A549 (cell line): ENCODE measurements around the gene PRTN3. TPM values are rescaled to one million over a fixed set of nuclear protein-coding genes. Genes with fewer than 3 reads are reported as not detected.
A peak's percentile ranks its signal among the peaks of the same experiment; 100 is the strongest.

ENCODE experiments used
- ATAC-seq, 2 experiments: fragments of 200-7000 bp in 1 of 2; fragments of >200 bp in 1 of 2; cut with Nextera tagmentation in 1 of 2; cut with Tn5 transposase in 1 of 2; 3 replicates each; pipeline versions ENCODE4 v1.8.0 to v1.9.1; 2018 to 2020; ENCODE audit warnings: mild to moderate bottlenecking in 1 of 2, moderate library complexity in 1 of 2
- CTCF ChIA-PET: fragments of 300-600 bp; sonication (Branson Sonifier 250); formaldehyde crosslinking; extraction: SDS; loops from one replicate; lab custom pipeline; 2021; ENCODE audit warnings: antibody characterized with exemption, inconsistent platforms; lab: Yijun Ruan, JAX
- POLR2A ChIA-PET: fragments of 350-600 bp; formaldehyde crosslinking; extraction: SDS; loops from one replicate; lab custom pipeline; 2021; ENCODE audit warnings: antibody characterized with exemption, inconsistent platforms; lab: Yijun Ruan, JAX
- DNase-seq, 2 experiments: peaks; one replicate each; pipeline versions ENCODE4 v3.0.0 to v3.0.0-alpha.2; 2011 to 2016; ENCODE audit warnings: low read depth in 1 of 2, low spot score in 1 of 2
- FAIRE-seq: peaks from 2 replicates; lab custom pipeline; 2011; peaks lifted over from hg19 to GRCh38; lab: Jason Lieb, UNC
- H3K27ac ChIP-seq, 2 experiments: fragments of >200 bp; sonication (Bioruptor Twin); formaldehyde crosslinking; 3 replicates each; pipeline ENCODE4 v1.5.1; 2016 to 2017
- H3K4me1 ChIP-seq: fragments of >200 bp; sonication (Bioruptor Twin); formaldehyde crosslinking; 3 replicates; pipeline ENCODE4 v1.6.1; 2016
- H3K4me2 ChIP-seq: fragments of >200 bp; sonication (Bioruptor Twin); formaldehyde crosslinking; 3 replicates; pipeline ENCODE4 v1.6.1; 2016
- H3K4me3 ChIP-seq: fragments of >200 bp; sonication (Bioruptor Twin); formaldehyde crosslinking; 3 replicates; pipeline ENCODE4 v1.5.1; 2016
- H3K9me3 ChIP-seq: fragments of >200 bp; sonication (Bioruptor Twin); formaldehyde crosslinking; 3 replicates; pipeline ENCODE4 v1.6.1; 2016
- CHD4 ChIP-seq: fragments of 200-600 bp; sonication (generic); IDR thresholded peaks from 2 replicates; pipeline ENCODE4 v1.6.1; 2016; ENCODE audit warnings: antibody characterized with exemption, mild to moderate bottlenecking, borderline replicate concordance
- FOSL2 ChIP-seq, 2 experiments: fragments of 450-650 bp in 1 of 2; fragments of >200 bp in 1 of 2; sonication (Bioruptor Twin) in 1 of 2; formaldehyde crosslinking; IDR thresholded peaks; 2 replicates each; pipeline versions ENCODE4 v1.5.0 to v1.6.1; 2016 to 2020; ENCODE audit warnings: mild to moderate bottlenecking in 1 of 2, moderate library complexity in 1 of 2
- GATA3 ChIP-seq: IDR thresholded peaks from 2 replicates; pipeline ENCODE4 v1.6.1; 2012; ENCODE audit warnings: borderline replicate concordance
- KDM5A ChIP-seq: fragments of 200-600 bp; sonication (generic); IDR thresholded peaks from 2 replicates; pipeline ENCODE4 v1.6.1; 2016; ENCODE audit warnings: antibody characterized with exemption, mild to moderate bottlenecking
- POLR2AphosphoS2 ChIP-seq: conservative IDR thresholded peaks from 2 replicates; pipeline ENCODE4 v1.6.1; 2012; ENCODE audit warnings: low read length, improper control_type of control experiment, inconsistent platforms
- RAD21 ChIP-seq, 2 experiments: fragments of >200 bp in 1 of 2; sonication (Bioruptor Twin) in 1 of 2; formaldehyde crosslinking in 1 of 2; IDR thresholded peaks in 1 of 2; conservative IDR thresholded peaks in 1 of 2; 2 replicates in 1 of 2; 3 replicates in 1 of 2; pipeline ENCODE4 v1.6.1; 2012 to 2018; ENCODE audit warnings: inconsistent platforms in 1 of 2
- SMC3 ChIP-seq: fragments of >200 bp; sonication (Bioruptor Twin); formaldehyde crosslinking; IDR thresholded peaks from 3 replicates; pipeline ENCODE4 v1.6.1; 2018; ENCODE audit warnings: inconsistent platforms
- WGBS: methylation state at CpG from one replicate; pipeline ENCODE4 v1.1.6; 2017; ENCODE audit errors: missing lambda C conversion rate; 5-methylcytosine and 5-hydroxymethylcytosine counted together
- polyA plus RNA-seq, 4 experiments: library from polyadenylated mRNA; depleted of rRNA in 3 of 4; stranded (reverse); fragments of >200 nt; fragmentation: RNase III in 1 of 4; extraction: RNeasy Plus Mini Kit Qiagen cat#74134 plus additional on column Dnase treatment in 1 of 4; gene quantifications; 2 replicates in 3 of 4; 3 replicates in 1 of 4; pipeline ENCODE4 v1.2.3, GENCODE V29; 2011 to 2017
- TF ChIP-seq, protein P1 (sequence below): IDR thresholded peaks from 2 replicates; pipeline ENCODE4 v1.6.1; 2012
- TF ChIP-seq, protein P2 (sequence below): fragments of 450-650 bp; IDR thresholded peaks from 2 replicates; pipeline ENCODE4 v1.6.1; 2014; ENCODE audit warnings: antibody characterized with exemption
- TF ChIP-seq, protein P3 (sequence below): IDR thresholded peaks from 2 replicates; pipeline ENCODE4 v1.6.1; 2012
- TF ChIP-seq, protein P4 (sequence below): fragments of >200 bp; sonication (Bioruptor Twin); formaldehyde crosslinking; IDR thresholded peaks from 3 replicates; pipeline ENCODE4 v1.5.1; 2016
- TF ChIP-seq, protein P5 (sequence below): fragments of 250-450 bp; sonication (Bioruptor Pico); IDR thresholded peaks from 2 replicates; pipeline ENCODE4 v1.5.0; 2020; ENCODE audit warnings: low read depth, mild to moderate bottlenecking, moderate library complexity
- TF ChIP-seq, protein P6 (sequence below): fragments of 200-600 bp; sonication (generic); IDR thresholded peaks from 2 replicates; pipeline ENCODE4 v1.6.1; 2016; ENCODE audit warnings: antibody characterized with exemption, mild to moderate bottlenecking, moderate library complexity

The PRTN3 gene
- polyA plus RNA-seq, 2 of the 4 experiments (the other 2 are of a cell fraction): 0.21 to 0.39 TPM

DNA sequence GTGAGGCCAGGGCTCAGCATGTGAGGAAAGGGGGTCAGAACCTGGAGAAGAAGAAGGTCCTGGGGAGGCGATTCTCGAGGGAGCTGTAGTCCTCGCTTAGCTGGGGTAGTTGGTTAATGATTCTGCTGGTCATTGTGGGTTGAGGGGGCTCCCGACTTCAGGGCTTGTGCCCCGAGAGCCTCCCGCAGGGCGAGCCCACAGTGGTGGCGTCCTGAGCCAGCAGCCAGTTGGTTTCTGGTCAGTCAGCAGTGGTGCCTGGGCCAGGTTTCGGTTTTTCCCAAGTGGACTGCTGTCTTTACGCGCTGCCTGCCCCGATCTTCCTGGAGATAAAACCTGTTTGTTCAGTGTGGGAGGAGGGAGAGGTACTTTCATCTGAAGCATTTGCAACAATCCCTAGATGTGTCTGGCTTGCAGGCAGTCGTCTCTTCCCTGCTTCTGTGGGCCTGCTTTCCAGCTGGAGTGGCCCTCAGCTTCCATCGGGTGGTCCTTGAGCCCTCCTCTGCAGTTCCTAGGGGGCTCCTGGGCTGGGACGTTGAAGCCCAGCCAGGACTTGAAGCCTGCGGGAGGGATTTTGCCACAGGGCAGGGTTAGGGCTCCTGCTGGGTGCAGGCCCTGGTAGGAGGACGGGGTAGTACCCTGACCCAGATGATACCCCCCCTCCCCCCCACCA, 40.3 kb upstream of the PRTN3 start:
- peak overlapping the region; percentile 100; a peak in 5 of 6 replicates for H3K27ac ChIP-seq
- FAIRE-seq (no peak), ATAC-seq (no peak), DNase-seq (no peak)
- H3K9me3 ChIP-seq: no peaks in the 10 kb centered on the region
- ChIA-PET POLR2A (no interaction called here), CTCF (no interaction called here)
- H3K4me2 ChIP-seq: peak overlapping the region; percentile 86
- H3K4me1 ChIP-seq: peaks cover 50% of the 10 kb centered on the region
- peak overlapping the region; percentile 100 for H3K4me3 ChIP-seq
- TF ChIP-seq GATA3: no peak
- no peak for TF ChIP-seq FOSL2 (IDR thresholded peaks at IDR 0.05)
- TF ChIP-seq FOSL2 (CRISPR knock-in tag; IDR thresholded peaks at IDR 0.05): no peak
- TF ChIP-seq SMC3: no peak
- no peak for TF ChIP-seq KDM5A
- TF ChIP-seq, protein P1, sequence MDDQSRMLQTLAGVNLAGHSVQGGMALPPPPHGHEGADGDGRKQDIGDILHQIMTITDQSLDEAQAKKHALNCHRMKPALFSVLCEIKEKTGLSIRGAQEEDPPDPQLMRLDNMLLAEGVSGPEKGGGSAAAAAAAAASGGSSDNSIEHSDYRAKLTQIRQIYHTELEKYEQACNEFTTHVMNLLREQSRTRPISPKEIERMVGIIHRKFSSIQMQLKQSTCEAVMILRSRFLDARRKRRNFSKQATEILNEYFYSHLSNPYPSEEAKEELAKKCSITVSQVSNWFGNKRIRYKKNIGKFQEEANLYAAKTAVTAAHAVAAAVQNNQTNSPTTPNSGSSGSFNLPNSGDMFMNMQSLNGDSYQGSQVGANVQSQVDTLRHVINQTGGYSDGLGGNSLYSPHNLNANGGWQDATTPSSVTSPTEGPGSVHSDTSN: no peak
- TF ChIP-seq, protein P2, sequence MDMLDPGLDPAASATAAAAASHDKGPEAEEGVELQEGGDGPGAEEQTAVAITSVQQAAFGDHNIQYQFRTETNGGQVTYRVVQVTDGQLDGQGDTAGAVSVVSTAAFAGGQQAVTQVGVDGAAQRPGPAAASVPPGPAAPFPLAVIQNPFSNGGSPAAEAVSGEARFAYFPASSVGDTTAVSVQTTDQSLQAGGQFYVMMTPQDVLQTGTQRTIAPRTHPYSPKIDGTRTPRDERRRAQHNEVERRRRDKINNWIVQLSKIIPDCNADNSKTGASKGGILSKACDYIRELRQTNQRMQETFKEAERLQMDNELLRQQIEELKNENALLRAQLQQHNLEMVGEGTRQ: no peak
- WGBS: 17% methylated on average over 11 of the region's 17 CpGs

DNA sequence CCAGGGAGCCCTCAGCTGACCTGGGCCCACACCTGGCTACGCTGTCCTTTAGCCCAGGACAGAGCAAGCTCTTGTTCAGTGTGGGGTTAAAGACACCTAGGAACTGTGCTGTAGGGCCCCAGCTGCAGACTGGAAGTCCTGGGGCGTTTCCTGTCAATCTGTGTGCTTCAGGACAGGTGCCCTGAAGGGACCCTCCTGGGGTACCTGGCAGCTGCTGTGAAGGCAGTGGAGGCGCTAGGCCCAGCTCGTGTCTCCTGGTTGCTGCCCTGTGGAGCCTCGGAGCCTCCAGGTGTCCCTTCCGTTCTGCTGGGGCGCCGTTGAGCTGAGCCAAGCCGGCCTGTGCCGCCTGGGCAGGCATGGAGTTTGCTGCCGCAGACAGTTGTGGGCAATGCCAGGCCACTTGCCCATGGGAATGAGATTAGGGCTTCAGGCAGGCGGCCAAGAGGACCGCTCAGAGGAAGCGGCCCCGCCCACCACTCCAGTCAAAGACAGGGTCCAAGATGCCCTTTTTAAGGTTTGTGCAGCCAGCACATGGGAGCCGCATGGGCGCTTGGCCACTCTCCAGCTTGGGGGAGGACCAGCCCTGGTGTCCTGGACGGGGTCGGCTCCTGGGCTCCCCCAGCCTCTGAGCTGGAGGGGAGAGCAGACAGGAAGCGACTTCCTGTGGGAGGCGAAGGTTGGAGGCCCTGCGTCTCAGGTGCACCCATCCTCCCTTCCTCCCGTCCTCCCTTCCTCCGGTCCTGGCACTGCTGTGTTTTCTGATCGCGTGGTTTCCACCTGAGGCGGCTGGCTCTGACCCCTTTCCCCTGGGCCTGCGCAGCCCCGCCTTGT, 39.6 kb upstream of the PRTN3 start:
- Histone ChIP-seq H3K4me1 (peaks cover 45% of the 10 kb centered on the region), H3K27ac (peak overlapping the region; percentile 47 to 100; a peak in 5 of 6 replicates), H3K4me3 (peak overlapping the region; percentile 100), H3K4me2 (peak overlapping the region; percentile 86), H3K9me3 (no peaks in the 10 kb centered on the region)
- no peak for ATAC-seq
- WGBS: 74% methylated on average over 10 of the region's 29 CpGs
- POLR2A ChIA-PET: interaction anchor here (0.6 kb wide), 1 partner anchor 25 kb away, joined by 5 read pairs; no protein-coding TSS in a partner anchor
- DNase-seq: no peak
- TF ChIP-seq, protein P3, sequence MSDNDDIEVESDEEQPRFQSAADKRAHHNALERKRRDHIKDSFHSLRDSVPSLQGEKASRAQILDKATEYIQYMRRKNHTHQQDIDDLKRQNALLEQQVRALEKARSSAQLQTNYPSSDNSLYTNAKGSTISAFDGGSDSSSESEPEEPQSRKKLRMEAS: 0 out of 2 replicates have a peak, but pooled peaks have one; percentile 39
- TF ChIP-seq, protein P4, sequence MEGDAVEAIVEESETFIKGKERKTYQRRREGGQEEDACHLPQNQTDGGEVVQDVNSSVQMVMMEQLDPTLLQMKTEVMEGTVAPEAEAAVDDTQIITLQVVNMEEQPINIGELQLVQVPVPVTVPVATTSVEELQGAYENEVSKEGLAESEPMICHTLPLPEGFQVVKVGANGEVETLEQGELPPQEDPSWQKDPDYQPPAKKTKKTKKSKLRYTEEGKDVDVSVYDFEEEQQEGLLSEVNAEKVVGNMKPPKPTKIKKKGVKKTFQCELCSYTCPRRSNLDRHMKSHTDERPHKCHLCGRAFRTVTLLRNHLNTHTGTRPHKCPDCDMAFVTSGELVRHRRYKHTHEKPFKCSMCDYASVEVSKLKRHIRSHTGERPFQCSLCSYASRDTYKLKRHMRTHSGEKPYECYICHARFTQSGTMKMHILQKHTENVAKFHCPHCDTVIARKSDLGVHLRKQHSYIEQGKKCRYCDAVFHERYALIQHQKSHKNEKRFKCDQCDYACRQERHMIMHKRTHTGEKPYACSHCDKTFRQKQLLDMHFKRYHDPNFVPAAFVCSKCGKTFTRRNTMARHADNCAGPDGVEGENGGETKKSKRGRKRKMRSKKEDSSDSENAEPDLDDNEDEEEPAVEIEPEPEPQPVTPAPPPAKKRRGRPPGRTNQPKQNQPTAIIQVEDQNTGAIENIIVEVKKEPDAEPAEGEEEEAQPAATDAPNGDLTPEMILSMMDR: no peak
- TF ChIP-seq, all 56 proteins: peak for 1
- CTCF ChIA-PET: no interaction called here
- no peak for FAIRE-seq

DNA sequence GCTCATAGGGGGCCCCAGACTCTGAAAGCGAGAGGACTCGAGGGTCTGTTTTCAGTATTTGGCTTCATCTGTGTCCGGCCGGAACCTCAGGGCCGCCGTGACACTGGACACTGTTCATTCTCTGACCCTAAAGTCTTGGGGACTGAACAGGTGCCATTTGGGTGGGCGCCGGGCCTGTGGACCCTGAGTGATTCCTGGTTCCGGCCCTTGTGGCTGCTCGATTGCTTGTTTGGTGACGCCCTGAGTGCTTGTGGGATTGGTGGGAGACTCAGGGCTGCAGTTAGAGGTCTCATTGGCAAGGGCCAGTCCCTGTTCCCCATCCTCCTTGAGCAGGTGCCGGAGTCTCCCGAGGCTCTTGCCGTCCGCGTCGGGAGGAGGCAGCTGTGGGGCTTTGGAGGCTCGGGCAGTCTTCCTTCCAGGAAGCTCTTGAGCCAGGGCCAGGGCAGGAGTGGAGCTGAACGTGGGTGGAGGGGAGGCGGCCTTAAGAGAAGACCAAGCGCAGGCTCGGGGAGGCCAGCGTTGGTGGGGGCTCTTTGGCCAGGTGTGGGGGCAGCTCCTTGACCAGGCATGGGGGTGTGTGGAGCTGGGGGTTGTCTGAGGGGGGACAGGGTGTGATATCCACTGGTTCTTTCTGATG, 38.8 kb upstream of the PRTN3 start:
- no peak for ATAC-seq
- Histone ChIP-seq H3K4me1 (peaks cover 42% of the 10 kb centered on the region), H3K27ac (peak overlapping the region in 1 of 2 experiments; percentile 100; a peak in 3 of 6 replicates), H3K4me2 (peak overlapping the region; percentile 86), H3K9me3 (no peaks in the 10 kb centered on the region), H3K4me3 (peak overlapping the region; percentile 100)
- ChIA-PET POLR2A (no interaction called here), CTCF (interaction anchor here (1.7 kb wide), 1 partner anchor 29 kb away, joined by 3 read pairs; no protein-coding TSS in a partner anchor)
- 90% methylated on average over 2 of the region's 23 CpGs for WGBS
- no peak for FAIRE-seq
- TF ChIP-seq CHD4 (no peak), POLR2AphosphoS2 (no peak), RAD21 (conservative IDR thresholded peaks at IDR 0.05 in 1 of 2, IDR thresholded peaks at IDR 0.05 in 1 of 2) (no peak)
- TF ChIP-seq, protein P5, sequence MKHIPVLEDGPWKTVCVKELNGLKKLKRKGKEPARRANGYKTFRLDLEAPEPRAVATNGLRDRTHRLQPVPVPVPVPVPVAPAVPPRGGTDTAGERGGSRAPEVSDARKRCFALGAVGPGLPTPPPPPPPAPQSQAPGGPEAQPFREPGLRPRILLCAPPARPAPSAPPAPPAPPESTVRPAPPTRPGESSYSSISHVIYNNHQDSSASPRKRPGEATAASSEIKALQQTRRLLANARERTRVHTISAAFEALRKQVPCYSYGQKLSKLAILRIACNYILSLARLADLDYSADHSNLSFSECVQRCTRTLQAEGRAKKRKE (CRISPR knock-in tag): no peak
- TF ChIP-seq, protein P6, sequence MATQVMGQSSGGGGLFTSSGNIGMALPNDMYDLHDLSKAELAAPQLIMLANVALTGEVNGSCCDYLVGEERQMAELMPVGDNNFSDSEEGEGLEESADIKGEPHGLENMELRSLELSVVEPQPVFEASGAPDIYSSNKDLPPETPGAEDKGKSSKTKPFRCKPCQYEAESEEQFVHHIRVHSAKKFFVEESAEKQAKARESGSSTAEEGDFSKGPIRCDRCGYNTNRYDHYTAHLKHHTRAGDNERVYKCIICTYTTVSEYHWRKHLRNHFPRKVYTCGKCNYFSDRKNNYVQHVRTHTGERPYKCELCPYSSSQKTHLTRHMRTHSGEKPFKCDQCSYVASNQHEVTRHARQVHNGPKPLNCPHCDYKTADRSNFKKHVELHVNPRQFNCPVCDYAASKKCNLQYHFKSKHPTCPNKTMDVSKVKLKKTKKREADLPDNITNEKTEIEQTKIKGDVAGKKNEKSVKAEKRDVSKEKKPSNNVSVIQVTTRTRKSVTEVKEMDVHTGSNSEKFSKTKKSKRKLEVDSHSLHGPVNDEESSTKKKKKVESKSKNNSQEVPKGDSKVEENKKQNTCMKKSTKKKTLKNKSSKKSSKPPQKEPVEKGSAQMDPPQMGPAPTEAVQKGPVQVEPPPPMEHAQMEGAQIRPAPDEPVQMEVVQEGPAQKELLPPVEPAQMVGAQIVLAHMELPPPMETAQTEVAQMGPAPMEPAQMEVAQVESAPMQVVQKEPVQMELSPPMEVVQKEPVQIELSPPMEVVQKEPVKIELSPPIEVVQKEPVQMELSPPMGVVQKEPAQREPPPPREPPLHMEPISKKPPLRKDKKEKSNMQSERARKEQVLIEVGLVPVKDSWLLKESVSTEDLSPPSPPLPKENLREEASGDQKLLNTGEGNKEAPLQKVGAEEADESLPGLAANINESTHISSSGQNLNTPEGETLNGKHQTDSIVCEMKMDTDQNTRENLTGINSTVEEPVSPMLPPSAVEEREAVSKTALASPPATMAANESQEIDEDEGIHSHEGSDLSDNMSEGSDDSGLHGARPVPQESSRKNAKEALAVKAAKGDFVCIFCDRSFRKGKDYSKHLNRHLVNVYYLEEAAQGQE: no peak
- no peak for DNase-seq
